ENCODE data around the gene MBOAT2.

Gene MBOAT2

GRCh38 chr2:9020267-9020666 lies 16.8 kb upstream of the MBOAT2 start:
- TF ChIP-seq CTCF (IDR thresholded peaks at IDR 0.05; ENCODE audit: insufficient read depth, low read length, missing control alignments) = no peak
- no peak for DNase-seq (ENCODE audit: low read depth, low spot score)

GRCh38 chr2:9018534-9018933 lies 15.1 kb upstream of the MBOAT2 start:
- no peak for DNase-seq (ENCODE audit: low read depth, low spot score)
- ChIA-PET POLR2A (no interaction called here), CTCF (interaction anchor here (0.9 to 1.1 kb wide), 2 partner anchors 11 to 145 kb away, joined by 3 read pairs; no protein-coding TSS in a partner anchor)
- no peak overlapping the region for H3K4me3 ChIP-seq (ENCODE audit: low read depth, low read length)
- TF ChIP-seq CTCF (IDR thresholded peaks at IDR 0.05; ENCODE audit: insufficient read depth, low read length, missing control alignments) = no peak

More at GRCh38 chr2:9020267-9020666, 16.8 kb upstream of the MBOAT2 start:
- H3K4me3 ChIP-seq (ENCODE audit: low read depth, low read length) = no peak overlapping the region
- ChIA-PET POLR2A (no interaction called here), CTCF (no interaction called here)

- CTCF ChIA-PET = no interaction called here
- H3K4me3 ChIP-seq (ENCODE audit: low read depth, low read length) = no peak overlapping the region
- no peak for DNase-seq (ENCODE audit: low read depth, low spot score)
- TF ChIP-seq CTCF (IDR thresholded peaks at IDR 0.05; ENCODE audit: insufficient read depth, low read length, missing control alignments) = no peak
- POLR2A ChIA-PET = no interaction called here
Observed at GRCh38 chr2:9018109-9018508, 14.6 kb upstream of the MBOAT2 start.

- POLR2A ChIA-PET = no interaction called here
- no peak for TF ChIP-seq CTCF (IDR thresholded peaks at IDR 0.05; ENCODE audit: insufficient read depth, low read length, missing control alignments)
- H3K4me3 ChIP-seq (ENCODE audit: low read depth, low read length) = no peak overlapping the region
- no peak for DNase-seq (ENCODE audit: low read depth, low spot score)
- CTCF ChIA-PET = interaction anchor here (0.6 kb wide), 1 partner anchor 74 kb away, joined by 3 read pairs; no protein-coding TSS in a partner anchor
Observed at GRCh38 chr2:9017411-9017810, 13.9 kb upstream of the MBOAT2 start.

GRCh38 chr2:9015998-9016397 lies 12.5 kb upstream of the MBOAT2 start:
- H3K4me3 ChIP-seq (ENCODE audit: low read depth, low read length) = no peak overlapping the region
- no peak for TF ChIP-seq CTCF (IDR thresholded peaks at IDR 0.05; ENCODE audit: insufficient read depth, low read length, missing control alignments)
- DNase-seq (ENCODE audit: low read depth, low spot score) = no peak
- POLR2A ChIA-PET = no interaction called here
- CTCF ChIA-PET = no interaction called here

GRCh38 chr2:9013403-9013802 lies 9.9 kb upstream of the MBOAT2 start:
- H3K4me3 ChIP-seq (ENCODE audit: low read depth, low read length) = no peak overlapping the region
- ChIA-PET POLR2A (no interaction called here), CTCF (no interaction called here)
- no peak for DNase-seq (ENCODE audit: low read depth, low spot score)
- no peak for TF ChIP-seq CTCF (IDR thresholded peaks at IDR 0.05; ENCODE audit: insufficient read depth, low read length, missing control alignments)

Data from AG04449 (cell line).